HepG2 (cell line): ENCODE data around the gene MLXIPL. TPM values are rescaled to one million over a fixed set of nuclear protein-coding genes. Genes with fewer than 3 reads are reported as not detected.

Experiments used
- EHMT2 ChIP-seq: fragments of 200-600 bp; sonication (generic); IDR thresholded peaks from 2 replicates; pipeline ENCODE4 v1.7.0; 2017; ENCODE audit warnings: antibody characterized with exemption, low read depth, low read length, borderline replicate concordance
- ELK4 ChIP-seq: sonication (generic); formaldehyde crosslinking; IDR thresholded peaks from 2 replicates; pipeline ENCODE4 v1.9.0; 2021; ENCODE audit warnings: missing genetic modification reagents, borderline replicate concordance
- GTF2F1 ChIP-seq: fragments of 150-350 bp; IDR thresholded peaks from 2 replicates; pipeline ENCODE4 v1.6.1; 2014; ENCODE audit warnings: low read length
- HOMEZ ChIP-seq: IDR thresholded peaks from 2 replicates; pipeline ENCODE4 v1.6.1; 2016; ENCODE audit warnings: low read depth
- HOXA5 ChIP-seq: sonication (generic); formaldehyde crosslinking; IDR thresholded peaks from 2 replicates; pipeline ENCODE4 v1.4.0; 2020; ENCODE audit warnings: missing genetic modification reagents
- IKZF1 ChIP-seq: fragments of 450-650 bp; IDR thresholded peaks from 2 replicates; pipeline ENCODE4 v1.7.1; 2016
- KDM5B ChIP-seq: sonication (generic); formaldehyde crosslinking; IDR thresholded peaks from 2 replicates; pipeline ENCODE4 v1.4.0; 2020; ENCODE audit warnings: missing genetic modification reagents, mild to moderate bottlenecking, borderline replicate concordance
- MEIS2 ChIP-seq: sonication (generic); formaldehyde crosslinking; IDR thresholded peaks from 2 replicates; pipeline ENCODE4 v1.9.0; 2021; ENCODE audit warnings: mild to moderate bottlenecking, missing genetic modification reagents
- MIER3 ChIP-seq: IDR thresholded peaks from 2 replicates; pipeline ENCODE4 v1.6.1; 2016; ENCODE audit warnings: missing compliant biosample characterization, borderline replicate concordance
- PAX8 ChIP-seq: sonication (generic); formaldehyde crosslinking; IDR thresholded peaks from 2 replicates; pipeline ENCODE4 v1.8.0; 2022; ENCODE audit warnings: mild to moderate bottlenecking, missing genetic modification reagents, borderline replicate concordance
- PITX1 ChIP-seq: sonication (generic); formaldehyde crosslinking; IDR thresholded peaks from 2 replicates; pipeline ENCODE4 v1.5.1; 2020; ENCODE audit warnings: mild to moderate bottlenecking, missing genetic modification reagents
- POGK ChIP-seq: sonication (generic); formaldehyde crosslinking; conservative IDR thresholded peaks from 2 replicates; pipeline ENCODE4 v1.8.0; 2022; ENCODE audit warnings: mild to moderate bottlenecking, moderate library complexity, missing genetic modification reagents
- RBAK ChIP-seq: sonication (generic); formaldehyde crosslinking; IDR thresholded peaks from 2 replicates; pipeline ENCODE4 v1.5.1; 2020; ENCODE audit warnings: mild to moderate bottlenecking, missing genetic modification reagents
- RCOR2 ChIP-seq: IDR thresholded peaks from 2 replicates; pipeline ENCODE4 v1.6.1; 2016; ENCODE audit warnings: missing biosample characterization, missing genetic modification reagents
- SP2 ChIP-seq: sonication (generic); formaldehyde crosslinking; IDR thresholded peaks from 2 replicates; pipeline ENCODE4 v1.5.1; 2020; ENCODE audit warnings: mild to moderate bottlenecking, missing genetic modification reagents
- SRF ChIP-seq: IDR thresholded peaks from 2 replicates; pipeline ENCODE4 v1.6.1; 2011; ENCODE audit warnings: mild to moderate bottlenecking, low read depth, low read length, moderate library complexity
- STAG1 ChIP-seq: sonication (generic); formaldehyde crosslinking; IDR thresholded peaks from 2 replicates; pipeline ENCODE4 v1.4.0; 2020; ENCODE audit warnings: missing genetic modification reagents
- TFDP2 ChIP-seq: sonication (generic); formaldehyde crosslinking; IDR thresholded peaks from 2 replicates; pipeline ENCODE4 v1.4.0; 2020; ENCODE audit warnings: missing genetic modification reagents
- YY1 ChIP-seq: IDR thresholded peaks from 2 replicates; pipeline ENCODE4 v1.6.1; 2011; ENCODE audit warnings: low read length, low read depth, moderate library complexity, mild to moderate bottlenecking; ENCODE audit not compliant: insufficient read depth, insufficient replicate concordance
- ZBTB2 ChIP-seq: sonication (generic); formaldehyde crosslinking; IDR thresholded peaks from 2 replicates; pipeline ENCODE4 v1.8.0; 2022; ENCODE audit warnings: low read depth, missing genetic modification reagents
- ZMYM4 ChIP-seq: sonication (generic); formaldehyde crosslinking; IDR thresholded peaks from 2 replicates; pipeline ENCODE4 v1.8.1; 2023; ENCODE audit warnings: mild to moderate bottlenecking, missing genetic modification reagents
- ZNF331 ChIP-seq: sonication (generic); formaldehyde crosslinking; IDR thresholded peaks from 2 replicates; pipeline ENCODE4 v1.4.0; 2020; ENCODE audit warnings: missing genetic modification reagents
- ZNF547 ChIP-seq: sonication (generic); formaldehyde crosslinking; IDR thresholded peaks from 2 replicates; pipeline ENCODE4 v1.5.1; 2020; ENCODE audit warnings: mild to moderate bottlenecking, missing genetic modification reagents
- ZNF780A ChIP-seq: sonication (generic); formaldehyde crosslinking; IDR thresholded peaks from 2 replicates; pipeline ENCODE4 v1.8.0; 2022; ENCODE audit warnings: mild to moderate bottlenecking, missing genetic modification reagents, moderate library complexity
- polyA plus RNA-seq, 8 experiments: library from polyadenylated mRNA; depleted of rRNA in 3 of 8; stranded (reverse) in 7 of 8; unstranded in 1 of 8; fragments of >200 nt; fragmentation: Illumina TruSeq in 4 of 8; extraction: Trizol in 4 of 8; gene quantifications; 2 replicates each; pipeline versions ENCODE4 v1.2.1 to v1.2.3, GENCODE V29; 2011 to 2016; ENCODE audit warnings: low read depth in 4 of 8, missing spikeins in 1 of 8, mixed read lengths in 1 of 8; ENCODE audit not compliant: insufficient read depth in 1 of 8
- total RNA-seq, 5 experiments: library from RNA; depleted of rRNA; stranded (reverse); fragments of >200 nt; fragmentation: Illumina TruSeq; extraction: Trizol; gene quantifications; 2 replicates each; pipeline ENCODE4 v1.2.3, GENCODE V29; 2016; ENCODE audit warnings: low read depth in 1 of 5

MLXIPL gene
- total and polyA plus RNA-seq, 2 of the 13 experiments (the other 11 are each of a cell fraction or from before 2014, with no cell fraction given): 51.6 to 60.1 TPM

- TF ChIP-seq POGK (CRISPR knock-in tag) (peak; percentile 89; the same call in 1 of the 2 replicates), ZNF331 (CRISPR knock-in tag) (peak; percentile 66; the same call in 1 of the 2 replicates), YY1 (peak; percentile 70), EHMT2 (no peak), STAG1 (CRISPR knock-in tag) (no peak), TFDP2 (CRISPR knock-in tag) (peak; percentile 96), HOMEZ (CRISPR knock-in tag) (no peak), ZNF547 (CRISPR knock-in tag) (peak; percentile 99), RCOR2 (CRISPR knock-in tag) (peak; percentile 69; the same call in 1 of the 2 replicates), MIER3 (CRISPR knock-in tag) (no peak), HOXA5 (peak; percentile 90), PAX8 (peak; percentile 10; the same call in 1 of the 2 replicates), SP2 (CRISPR knock-in tag) (no peak), ZNF780A (CRISPR knock-in tag) (no peak), KDM5B (peak; percentile 99), ZBTB2 (CRISPR knock-in tag) (peak; percentile 84; the same call in 1 of the 2 replicates), ELK4 (CRISPR knock-in tag) (no peak; the same call in 1 of the 2 replicates), PITX1 (CRISPR knock-in tag) (peak; percentile 82), IKZF1 (no peak), RBAK (no peak), GTF2F1 (no peak), MEIS2 (CRISPR knock-in tag) (peak; percentile 88), ZMYM4 (CRISPR knock-in tag) (peak; percentile 82), SRF (no peak)
Measured at GRCh38 chr7:73557397-73558257, 66.7 kb downstream of the MLXIPL start, which contains the start of gene BCL7B (continued).
